Measurements from ENCODE around the gene PMAIP1.
A peak's percentile ranks its signal among the peaks of the same experiment; 100 is the strongest.

PMAIP1 gene

GRCh38 chr18:59916746-59917145 is 16.9 kb downstream of the PMAIP1 start:
- no peak for DNase-seq

DNA sequence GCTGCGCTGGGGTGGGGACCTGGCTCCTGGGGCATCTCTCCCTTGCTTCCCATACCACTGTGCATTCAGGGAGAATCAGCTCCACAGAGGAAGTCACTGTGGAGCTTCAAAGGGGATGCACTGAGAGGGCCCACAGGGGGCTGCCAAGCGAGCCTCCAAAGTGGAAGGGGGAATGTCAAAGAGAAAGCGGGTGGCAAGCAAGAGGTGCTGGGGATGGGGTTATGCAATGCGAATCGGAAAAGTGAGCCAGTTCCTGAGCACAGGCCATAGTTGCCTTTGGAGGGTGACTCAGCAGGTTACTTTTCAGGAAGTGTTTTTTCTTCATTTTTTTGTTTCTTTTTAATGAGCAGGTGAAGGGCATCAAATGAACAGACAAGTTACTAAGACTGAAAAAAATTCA is 17.6 kb downstream of the PMAIP1 start:
- peak; percentile 67 for DNase-seq

GRCh38 chr18:59918320-59918755 is 18.5 kb downstream of the PMAIP1 start:
- DNase-seq = peak; percentile 67

GRCh38 chr18:59918997-59919396 is 19.2 kb downstream of the PMAIP1 start:
- no peak for DNase-seq

DNA sequence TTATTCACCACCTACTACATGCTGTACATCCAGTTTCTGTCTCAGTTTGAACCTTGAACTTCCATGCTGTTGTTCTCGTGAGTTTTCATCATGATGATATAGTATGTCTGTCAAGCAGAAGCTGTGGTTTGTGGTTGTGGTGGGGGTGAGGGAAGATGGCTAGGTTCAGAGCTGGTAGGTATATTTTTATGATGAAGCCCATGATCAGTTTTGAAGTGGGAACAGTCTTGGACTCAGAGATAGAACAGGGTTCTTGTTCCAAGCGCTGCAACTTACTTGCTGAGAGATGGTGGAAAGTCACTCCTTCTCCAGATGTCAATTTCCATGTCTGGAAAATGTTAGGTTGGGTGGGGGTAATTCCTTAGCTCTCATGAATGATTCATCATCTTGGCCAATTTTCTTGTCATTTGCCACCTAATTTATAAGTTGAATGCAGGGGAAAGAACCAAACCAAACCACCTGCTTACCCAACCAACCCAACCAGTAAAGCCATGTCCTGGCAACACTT is 21.6 kb downstream of the PMAIP1 start:
- no peak for DNase-seq

DNA sequence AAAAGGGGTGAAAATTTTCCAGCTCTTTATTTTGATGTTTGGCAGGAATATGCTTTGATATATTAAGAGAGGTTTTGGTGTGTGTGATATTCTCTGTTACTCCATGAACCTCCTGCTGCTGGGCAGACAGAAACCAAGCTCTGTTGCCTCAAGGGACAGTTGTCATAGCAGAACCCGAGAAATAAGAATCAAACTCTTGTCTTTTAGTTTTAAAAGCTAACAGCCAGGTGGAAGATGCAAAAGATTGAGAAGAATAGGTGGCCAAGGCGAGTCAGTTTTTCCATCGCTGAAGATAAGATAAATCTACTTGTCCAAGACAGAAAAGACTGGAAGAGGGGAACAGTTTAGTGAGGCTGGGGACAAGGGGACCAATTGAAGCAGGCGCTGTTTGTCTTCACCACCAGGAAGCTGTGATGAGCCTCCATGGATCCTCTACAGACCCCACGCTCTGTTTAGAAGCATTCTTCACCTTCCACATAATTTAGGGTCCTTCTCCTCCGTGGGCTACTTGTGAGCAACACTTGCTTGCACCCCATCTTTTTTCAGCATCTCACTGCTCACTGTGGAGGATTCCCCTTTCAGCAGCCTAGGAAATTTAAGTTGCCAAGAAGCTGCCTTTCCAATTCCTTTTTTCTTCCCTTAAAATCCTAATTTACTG is 23.9 kb downstream of the PMAIP1 start:
- DNase-seq = no peak

DNA sequence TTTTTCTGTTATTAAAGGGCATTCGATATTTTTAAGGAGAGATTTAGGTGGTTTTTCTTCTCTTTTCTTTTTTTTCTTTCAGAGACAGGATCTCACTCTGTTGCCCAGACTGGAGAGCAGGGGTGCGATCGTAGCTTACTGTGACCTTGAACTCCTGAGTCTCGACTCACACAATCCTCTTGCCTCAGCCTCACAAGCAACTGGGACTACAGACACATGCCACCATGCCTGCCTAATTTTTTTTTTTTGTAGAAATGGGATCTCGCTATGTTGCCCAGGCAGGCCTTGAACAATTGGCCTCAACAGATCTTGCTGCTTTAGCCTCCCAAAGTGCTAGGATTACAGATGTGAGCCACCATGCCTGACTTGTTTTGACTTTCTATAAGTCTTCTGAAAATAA is 26.3 kb downstream of the PMAIP1 start:
- no peak for DNase-seq

DNA sequence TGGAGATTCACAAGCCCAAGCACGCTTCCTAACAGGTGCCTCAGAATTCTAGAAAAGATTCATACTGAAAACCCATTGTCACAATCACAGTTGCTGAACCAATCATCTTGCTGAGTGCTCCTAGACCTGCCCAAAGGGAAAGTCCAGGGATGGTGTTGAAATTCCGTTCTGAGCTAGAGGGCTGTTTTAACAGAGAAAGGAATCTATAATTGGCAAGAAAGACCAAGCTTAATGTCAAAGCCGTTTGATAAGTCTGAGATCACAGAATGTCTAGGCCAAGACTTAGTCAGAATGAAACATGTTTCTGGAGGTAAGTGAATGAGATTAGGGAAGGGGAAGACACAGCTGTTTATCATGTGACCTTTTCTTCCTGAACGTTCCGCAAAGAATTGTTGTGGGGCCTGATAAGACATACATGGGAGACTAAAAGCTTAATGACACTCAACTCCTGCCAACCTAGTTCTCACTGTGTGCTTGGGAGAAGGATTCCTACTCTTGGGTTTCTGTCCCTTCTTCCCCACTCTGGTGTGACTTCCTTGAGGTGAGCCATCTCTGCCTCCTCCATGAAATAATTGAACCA is 27.5 kb downstream of the PMAIP1 start:
- no peak for DNase-seq

DNA sequence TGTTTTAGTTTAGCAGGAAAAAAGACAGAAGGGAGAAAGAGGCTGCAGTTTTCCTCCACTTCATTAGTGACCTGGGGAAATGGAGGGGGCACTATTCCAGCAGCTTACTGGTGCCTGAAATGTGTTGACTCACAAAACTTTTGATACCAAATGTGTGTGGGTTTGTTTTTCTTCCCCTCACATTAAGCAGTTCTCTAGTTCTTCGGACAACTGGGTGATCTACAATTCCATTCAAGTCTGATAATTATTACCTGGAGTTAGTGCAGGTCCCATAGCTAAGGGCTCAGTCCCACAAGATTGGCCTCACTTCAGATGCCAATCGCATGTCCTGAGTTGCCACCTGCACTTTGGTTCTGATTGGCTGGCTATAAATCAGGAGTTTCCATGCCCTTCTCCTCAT is 28.4 kb downstream of the PMAIP1 start:
- DNase-seq = no peak

DNA sequence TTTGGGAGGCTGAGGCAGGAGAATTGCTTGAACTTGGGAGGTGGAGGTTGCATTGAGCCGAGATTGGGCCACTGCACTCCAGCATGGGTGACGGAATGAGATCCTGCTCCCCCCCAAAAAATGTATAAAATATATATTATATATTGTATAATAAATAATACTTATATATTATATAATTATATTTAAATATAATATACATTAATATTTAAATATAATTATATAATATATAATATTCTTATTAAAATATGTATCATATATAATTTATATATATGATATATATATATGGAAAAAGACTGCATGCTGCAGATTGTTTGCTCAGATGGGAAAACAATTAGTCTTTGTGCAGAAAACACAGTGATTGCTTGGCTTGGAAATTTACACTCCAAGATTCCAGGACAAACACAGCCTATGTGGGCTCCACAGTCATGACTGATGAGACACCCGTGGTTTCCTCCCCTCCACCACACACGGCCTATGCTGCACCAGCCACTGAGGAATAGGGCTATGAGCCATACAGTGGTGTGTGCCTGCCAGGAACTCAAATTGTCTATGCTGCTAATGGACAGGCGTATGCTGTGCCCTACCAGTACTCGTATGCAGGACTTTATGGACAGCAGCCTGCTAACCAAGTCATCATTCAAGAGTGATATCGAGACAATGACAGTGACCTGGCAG is 30.0 kb downstream of the PMAIP1 start:
- DNase-seq = no peak

DNA sequence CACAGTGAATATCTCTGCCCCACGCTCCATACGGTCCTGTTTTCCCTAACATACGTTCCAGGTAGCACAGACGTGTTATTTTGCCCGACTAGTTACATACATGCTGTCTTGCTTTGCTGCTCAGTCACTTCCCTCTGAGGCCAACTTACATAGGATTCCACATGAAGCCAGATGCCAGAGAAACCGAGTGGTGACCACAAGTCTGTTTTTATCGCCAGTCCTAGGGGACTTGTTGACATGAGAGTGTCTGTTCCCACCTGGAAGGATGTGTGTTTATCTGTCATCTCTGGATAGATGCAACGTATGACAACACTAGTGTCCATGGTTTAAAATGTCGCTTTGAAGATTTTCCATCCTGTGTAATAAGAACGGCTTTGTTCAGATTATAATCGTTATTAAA is 32.6 kb downstream of the PMAIP1 start:
- no peak for DNase-seq

DNA sequence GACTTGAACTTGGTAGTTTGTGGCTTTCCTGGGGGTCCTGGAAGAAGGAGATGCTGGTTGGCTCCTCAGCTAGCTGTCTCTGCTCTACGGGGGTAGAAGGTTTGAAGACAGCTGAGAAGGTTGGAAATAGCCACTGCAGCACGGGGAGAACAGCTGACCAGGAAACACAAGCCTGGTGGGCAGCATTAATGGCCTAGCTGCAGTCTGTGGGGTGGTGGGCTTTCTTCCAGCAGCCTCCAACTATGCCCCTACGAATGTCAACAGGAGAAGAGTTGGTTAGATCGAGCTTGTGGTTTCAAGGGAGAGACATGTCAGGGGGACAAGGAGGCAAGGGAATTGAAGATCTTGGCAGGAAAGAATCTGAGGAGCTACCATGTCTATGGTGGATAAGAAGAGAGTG is 38.9 kb downstream of the PMAIP1 start:
- DNase-seq = no peak

GRCh38 chr18:59939127-59939526 is 39.3 kb downstream of the PMAIP1 start:
- DNase-seq = no peak

DNA sequence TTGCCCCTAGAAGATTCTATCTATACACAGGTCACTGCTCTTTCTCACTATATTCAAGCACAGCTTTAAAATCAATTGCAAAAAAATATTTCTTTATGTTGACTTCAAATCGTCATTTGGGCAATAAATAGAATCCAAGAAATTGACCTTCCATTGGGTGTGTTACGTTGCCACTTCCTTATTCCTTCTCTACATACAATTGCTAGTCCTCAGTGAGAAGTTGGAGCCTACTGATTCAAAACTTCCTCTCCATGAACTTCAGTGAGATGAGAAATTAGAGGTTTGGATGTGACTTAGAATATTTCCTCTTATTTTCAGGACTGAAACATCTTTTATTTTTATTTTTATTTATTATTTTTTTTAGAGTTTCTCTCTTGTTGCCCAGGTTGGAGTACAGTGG is 40.3 kb downstream of the PMAIP1 start:
- no peak for DNase-seq

- DNase-seq = no peak
These were observed 41.5 kb downstream of the PMAIP1 start for GRCh38 chr18:59941331-59941730.

- DNase-seq = no peak
These were observed 42.8 kb downstream of the PMAIP1 start for GRCh38 chr18:59942601-59943000.

DNA sequence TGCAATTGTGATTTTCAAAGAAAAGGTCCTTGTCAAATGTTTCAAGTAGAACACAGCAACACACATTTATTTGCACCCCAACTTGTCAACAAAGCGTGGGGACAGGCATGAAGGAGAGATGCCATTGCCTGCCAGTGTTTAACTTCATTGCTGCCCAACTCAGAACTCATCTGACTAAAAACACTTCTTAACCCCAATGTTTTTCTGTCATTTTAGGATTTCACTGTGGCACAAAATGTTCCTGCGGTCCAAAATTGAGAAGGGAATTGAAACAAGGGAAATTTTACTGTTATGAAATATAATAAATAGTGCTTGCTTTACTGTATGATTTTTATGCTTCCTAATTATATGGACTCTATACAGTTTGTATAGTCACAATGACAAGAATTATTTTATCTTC is 45.7 kb downstream of the PMAIP1 start:
- no peak for DNase-seq

- peak; percentile 57 for DNase-seq
These were observed 50.6 kb downstream of the PMAIP1 start for GRCh38 chr18:59950215-59950944.

DNA sequence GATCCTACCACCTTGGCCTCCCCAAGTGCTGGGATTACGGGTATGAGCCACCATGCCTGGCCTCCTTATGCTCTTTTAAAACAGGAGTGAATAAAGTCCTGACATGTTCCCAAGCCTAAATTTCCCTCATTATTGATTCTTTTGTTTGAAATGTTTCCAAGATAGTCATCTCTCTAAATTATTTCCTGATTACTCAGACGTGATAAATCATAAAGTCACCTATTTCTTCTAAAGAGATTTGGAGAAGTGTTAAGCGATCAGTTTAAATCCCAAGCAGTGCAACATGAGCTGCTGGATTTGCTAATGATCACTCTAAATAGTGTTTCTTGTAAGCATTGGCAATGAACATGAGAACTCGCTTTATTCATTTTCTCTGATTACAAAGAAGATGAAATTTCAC is 51.8 kb downstream of the PMAIP1 start:
- peak; percentile 53 for DNase-seq

GRCh38 chr18:59952283-59953007 is 52.6 kb downstream of the PMAIP1 start:
- DNase-seq = no peak
